Kidney tubule cell (primary cell): ENCODE results near the gene ACP3.
"Not testable (repeated sequence)": the region's sequence is repeated elsewhere in the genome, so short reads cannot be mapped to it uniquely, and the experiment has no call there.

Experiments
- DNase-seq: peaks from one replicate; pipeline ENCODE4 v3.0.0-alpha.2; 2018; ENCODE audit warnings: low spot score

The ACP3 gene

DNA sequence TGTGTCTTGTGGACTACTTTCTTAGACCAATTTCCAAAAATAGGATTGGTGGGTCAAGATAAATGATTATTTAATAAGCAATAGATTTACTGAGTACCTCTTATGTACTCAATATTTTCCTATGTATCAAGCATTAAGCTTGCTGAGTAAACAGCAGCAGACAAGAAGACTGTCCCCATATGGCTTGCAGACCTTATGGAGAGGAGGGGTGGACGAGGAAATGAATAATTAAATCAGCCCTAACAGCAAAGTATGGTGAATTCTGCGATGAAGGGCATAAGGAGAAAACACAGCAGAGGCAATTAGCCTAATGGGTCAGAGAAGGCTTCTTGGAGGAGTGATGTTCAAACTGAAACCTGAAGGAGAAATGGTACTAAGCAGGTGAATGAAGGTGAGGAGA lies 45.1 kb downstream of the ACP3 start:
- no peak for DNase-seq

DNA sequence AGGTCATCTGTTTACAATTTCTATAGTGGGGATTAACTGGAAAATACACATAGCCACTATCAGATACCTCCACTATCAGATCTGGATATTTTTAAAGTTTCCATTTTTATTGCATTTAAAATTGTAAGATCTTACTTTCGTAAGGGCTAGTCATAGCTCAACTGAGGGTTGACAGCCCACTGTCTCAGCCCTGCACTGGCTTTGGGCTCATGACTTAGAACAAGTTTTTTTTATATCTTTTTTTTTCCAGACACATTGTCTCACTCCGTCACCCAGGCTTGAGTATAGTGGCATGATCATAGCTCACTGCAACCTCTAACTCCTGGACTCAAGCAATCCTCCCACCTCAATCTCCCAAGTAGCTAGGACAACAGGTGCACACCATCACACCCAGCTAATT lies 51.3 kb downstream of the ACP3 start:
- no peak for DNase-seq

DNA sequence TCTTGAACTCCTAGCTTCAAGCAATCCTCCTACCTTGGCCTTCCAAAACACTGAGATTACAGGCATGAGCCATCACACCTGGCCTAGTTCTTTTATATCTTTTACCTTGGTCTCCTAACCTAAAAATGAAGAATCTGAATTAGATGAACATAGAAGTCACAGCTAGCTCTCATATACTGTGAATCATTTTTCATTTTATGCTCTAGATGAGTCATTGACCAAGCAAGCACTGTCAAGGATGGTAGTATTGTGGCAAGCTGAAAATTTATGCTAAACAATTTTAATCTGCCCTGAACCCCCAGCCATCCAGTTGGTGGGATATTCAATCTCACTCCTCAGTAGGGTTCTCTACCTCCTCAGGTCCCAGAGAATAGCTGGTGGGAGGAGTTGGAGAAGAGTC lies 51.8 kb downstream of the ACP3 start:
- no peak for DNase-seq

DNA sequence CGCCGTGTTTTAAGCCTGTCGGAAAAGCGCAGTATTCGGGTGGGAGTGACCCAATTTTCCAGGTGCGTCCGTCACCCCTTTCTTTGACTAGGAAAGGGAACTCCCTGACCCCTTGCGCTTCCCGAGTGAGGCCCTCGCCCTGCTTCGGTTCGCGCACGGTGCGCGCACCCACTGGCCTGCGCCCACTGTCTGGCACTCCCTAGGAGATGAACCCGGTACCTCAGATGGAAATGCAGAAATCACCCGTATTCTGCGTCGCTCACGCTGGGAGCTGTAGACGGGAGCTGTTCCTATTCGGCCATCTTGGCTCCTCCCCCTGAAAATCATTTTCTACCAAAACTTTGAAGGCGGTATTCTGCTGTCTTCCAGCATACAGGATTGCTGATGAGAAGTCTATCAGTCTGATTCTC lies 59.7 kb downstream of the ACP3 start:
- DNase-seq = not testable (repeated sequence)

DNA sequence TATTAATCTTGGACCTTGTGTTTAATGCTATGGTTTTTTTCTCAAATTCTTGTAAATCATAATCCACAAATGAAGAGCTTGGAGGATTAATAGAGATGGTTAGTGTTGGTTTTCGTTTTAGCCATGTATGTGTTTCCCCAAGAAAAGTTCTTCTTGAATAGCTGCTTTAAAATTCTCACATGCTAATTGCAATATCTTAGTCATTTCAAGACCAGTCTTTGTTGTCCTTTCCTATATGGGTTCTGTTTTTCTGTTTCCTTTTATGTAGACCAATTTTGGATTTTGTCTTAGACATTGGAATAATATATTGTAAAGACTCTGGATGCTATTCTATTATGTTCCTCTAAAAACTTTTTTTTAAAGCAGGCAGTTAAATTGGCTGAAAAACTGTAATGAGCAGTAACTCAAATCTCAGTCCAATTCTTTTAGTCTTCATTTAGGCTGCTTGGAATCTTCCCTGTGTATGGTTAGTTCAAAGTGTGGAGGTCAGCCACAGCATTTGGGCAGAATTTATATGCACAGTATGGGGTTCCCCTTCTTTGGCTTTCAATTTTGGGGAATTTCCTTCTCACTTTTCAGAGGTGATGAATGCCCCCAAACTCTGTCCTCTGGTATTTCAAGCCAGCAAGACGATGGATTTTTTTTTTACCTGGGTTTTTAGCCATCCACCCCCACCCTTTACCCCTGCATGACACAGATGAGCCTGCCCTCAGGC lies 61.0 kb downstream of the ACP3 start:
- DNase-seq = no peak

DNA sequence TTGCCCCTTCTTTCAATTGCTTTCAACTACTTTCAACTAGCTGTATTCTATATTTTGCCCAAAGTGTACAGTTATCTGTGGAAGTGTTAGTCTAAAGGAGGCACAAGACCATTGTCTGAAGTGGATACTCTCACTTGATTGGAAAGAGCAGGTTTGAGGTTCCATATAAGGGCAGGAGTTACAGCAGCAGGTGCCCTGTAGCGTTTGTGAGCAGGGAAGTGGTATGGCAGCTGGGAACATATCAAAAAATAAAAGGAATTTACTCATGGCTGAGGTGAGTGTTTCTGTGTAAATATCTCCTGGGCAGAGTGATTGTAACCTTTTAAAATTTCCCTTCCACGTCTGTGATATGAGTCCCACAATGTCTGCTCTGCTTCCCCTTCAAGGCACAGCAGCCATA lies 61.6 kb downstream of the ACP3 start:
- no peak for DNase-seq

DNA sequence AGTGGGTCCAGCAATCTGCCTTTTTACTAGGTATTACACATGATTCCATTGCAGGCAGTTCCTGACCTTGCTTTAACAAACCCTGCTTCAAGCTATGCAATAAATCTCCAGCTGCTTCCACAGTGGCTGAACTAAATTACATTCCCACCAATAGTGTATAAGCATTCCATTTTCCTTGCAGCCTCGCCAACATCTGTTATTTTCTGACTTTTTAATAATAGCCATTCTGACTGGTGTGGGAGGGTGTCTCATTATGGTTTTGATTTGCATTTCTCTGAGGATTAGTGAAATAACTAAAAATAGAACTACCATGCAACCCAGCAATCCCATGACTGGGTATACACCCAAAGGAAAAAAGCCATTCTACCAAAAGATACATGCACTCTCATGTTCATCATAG lies 63.7 kb downstream of the ACP3 start:
- DNase-seq = no peak

DNA sequence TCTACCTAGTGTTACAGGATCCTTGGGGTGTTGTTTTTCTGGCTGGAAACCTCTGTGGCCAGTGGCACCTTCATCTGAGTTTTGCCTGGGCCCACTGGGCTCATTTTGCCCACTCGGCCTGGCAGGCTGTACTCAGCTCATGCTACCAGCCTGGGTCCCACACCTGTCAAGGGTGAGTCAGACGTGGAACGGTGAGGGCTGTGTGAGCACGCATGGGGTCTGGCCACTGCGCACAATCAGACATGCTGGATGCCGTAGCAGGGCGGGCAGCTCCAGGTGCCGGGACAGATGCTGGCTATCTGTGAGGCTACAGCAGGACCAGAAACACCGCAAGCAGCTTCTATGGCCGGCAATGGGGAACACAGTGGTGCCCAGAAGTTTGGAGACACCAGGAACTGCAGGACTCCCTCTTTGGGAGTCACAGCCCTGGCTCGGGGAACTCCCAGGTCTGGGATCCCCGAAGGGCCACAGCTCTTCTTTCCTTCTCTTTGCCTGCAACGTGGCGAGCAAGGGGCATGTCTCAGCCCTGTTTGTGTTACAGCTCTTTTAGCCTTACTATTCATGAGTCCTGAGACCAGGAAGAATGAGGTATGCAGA lies 64.2 kb downstream of the ACP3 start:
- DNase-seq = no peak

DNA sequence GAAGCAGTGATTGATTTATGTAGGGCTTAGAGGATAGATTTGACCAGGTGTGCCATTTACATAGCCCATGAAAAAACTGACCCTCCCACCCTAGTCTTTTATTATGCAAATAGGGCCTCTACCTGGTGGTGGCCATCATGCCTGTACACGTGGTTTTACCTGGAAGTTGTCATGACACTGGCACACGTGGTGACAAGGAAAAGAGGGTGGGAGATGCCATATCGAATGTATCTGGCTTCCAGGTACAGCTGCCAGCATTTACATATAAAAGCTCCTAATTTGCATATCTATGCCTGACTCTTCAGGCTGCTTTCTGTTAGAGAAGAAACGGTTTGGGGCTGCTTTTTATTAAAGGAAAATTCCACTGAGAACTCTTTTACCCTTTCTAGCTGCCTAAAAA lies 65.1 kb downstream of the ACP3 start:
- no peak for DNase-seq

DNA sequence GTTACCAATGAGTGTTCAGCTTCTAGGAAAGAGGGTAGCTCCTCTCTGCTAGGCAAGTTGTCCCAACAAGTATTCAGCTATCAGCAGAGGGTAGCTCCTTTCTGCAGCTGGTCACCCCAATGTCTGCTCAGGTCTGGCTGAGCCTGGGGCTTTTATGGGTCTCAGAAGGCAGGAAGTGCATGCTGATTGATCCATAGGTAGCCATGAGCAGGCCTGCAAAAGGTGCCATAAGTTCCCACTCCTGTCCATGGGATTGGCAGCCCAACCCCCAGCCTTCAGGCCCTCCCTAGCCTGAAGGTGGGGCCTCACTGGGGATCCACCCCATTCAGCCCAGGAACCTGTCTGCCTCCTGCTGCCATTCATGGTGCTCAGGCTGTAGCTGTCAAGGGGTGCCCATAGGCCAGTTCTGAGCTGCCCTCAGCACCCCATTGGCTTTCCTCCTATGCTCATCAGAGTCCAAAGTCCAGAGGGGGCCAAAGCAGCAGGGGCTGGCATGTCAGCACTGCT lies 65.5 kb downstream of the ACP3 start:
- no peak for DNase-seq

DNA sequence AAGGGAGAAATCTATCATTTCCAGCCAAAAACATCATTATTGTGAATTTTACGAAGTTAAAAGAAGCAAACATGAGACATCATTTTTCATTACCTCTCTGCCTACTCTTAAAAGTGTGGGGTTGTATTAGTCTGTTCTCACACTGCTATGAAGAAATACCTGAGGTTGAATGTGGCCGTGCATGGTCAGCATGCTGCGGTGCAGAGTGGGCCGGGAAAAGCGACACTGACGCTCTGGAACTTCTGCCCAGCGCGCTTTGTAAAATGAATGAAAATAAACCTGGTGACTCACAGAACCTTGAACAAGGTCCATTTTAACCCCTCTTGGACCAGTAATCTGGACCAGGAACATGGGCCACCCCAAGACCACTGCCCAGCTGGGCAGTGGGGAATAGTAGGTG lies 69.1 kb downstream of the ACP3 start:
- DNase-seq = no peak

DNA sequence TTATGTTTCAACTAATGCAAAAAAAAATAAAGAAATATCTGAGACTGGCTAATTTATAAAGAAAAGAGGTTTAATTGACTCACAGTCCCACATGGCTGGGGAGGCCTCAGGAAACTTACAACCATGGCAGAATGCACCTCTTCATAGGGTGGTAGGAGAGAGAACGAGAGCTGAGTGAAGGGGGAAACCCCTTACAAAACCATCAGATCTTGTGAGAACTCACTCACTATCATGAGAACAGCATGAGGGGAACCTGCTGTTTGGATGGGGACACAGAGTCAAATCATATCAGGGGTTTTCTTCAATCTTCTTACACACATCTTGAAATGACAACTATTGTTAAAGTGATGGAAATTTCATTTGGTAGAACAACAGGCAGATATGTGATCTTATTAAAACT lies 75.5 kb downstream of the ACP3 start:
- DNase-seq = not testable (repeated sequence)

DNA sequence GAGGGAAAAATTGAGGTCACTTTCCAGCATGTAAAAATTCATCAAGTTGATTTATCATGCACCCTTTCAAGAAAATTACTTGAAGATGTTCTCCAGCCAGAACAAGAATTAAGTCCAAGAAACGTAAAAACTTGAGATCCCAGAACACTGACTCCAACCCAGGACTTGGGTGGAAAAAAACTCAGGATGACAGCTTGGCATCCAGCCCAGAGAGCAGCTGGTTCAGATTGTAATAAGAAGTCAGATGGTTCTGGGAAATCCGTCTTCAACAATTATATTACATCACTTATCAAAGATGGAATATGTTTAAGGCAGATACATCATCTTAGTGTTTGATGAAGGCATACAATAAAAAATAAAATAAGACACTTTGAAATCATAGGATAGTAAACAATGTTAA lies 77.1 kb downstream of the ACP3 start:
- no peak for DNase-seq

DNA sequence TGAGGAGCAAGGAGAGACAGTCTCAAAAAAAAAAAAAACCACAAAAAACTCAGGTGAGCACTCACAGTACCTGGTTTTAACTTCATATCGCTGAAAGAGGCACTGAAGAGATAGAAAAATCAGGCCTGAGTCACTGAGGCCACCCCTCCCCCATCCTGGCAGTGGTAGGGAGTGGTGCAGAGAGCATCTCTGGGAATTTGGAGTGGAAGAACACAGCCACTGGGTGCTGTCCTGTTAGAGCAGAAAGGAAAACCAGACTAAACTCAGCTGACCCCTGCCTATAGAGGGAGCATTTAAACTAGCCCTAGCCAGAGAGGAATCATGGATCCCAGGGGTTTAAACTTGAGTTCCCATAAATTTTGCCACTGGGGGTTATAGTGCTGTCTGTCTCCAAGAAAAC lies 77.9 kb downstream of the ACP3 start:
- DNase-seq = no peak

DNA sequence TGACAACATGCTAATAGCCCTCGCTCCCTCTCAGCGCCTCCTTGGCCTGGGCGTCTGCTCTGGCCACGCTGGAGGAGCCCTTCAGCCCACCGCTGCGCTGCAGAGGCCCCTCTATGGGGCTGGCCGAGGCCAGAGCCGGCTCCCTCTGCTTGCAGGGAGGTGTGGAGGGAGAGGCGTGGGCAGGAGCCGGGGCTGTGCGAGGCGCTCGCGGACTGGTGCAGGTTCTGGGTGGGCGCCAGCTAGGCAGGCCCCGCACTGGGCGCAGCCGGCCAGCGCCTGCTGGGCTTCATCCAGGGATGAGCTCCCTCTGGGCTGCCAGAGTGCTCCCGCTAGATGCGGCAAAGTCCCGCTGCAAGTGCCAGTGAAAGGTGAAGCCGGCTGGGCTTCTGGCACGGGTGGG lies 79.0 kb downstream of the ACP3 start:
- DNase-seq = no peak

DNA sequence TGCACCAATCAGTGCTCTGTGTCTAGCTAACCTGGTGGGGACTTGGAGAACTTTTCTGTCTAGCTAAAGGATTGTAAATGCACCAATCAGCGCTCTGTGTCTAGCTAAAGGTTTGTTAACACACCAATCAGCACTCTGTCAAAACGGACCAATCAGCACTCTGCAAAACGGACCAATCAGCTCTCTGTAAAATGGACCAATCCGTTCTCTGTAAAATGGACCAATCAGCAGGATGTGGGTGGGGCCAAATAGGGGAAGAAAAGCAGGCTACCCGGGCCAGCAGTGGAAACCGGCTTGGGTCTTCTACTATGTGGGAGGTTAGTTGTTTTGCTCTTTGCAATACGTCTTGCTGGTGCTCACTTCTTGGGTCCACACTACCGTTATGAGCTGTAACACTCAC lies 79.6 kb downstream of the ACP3 start:
- not testable (repeated sequence) for DNase-seq

DNA sequence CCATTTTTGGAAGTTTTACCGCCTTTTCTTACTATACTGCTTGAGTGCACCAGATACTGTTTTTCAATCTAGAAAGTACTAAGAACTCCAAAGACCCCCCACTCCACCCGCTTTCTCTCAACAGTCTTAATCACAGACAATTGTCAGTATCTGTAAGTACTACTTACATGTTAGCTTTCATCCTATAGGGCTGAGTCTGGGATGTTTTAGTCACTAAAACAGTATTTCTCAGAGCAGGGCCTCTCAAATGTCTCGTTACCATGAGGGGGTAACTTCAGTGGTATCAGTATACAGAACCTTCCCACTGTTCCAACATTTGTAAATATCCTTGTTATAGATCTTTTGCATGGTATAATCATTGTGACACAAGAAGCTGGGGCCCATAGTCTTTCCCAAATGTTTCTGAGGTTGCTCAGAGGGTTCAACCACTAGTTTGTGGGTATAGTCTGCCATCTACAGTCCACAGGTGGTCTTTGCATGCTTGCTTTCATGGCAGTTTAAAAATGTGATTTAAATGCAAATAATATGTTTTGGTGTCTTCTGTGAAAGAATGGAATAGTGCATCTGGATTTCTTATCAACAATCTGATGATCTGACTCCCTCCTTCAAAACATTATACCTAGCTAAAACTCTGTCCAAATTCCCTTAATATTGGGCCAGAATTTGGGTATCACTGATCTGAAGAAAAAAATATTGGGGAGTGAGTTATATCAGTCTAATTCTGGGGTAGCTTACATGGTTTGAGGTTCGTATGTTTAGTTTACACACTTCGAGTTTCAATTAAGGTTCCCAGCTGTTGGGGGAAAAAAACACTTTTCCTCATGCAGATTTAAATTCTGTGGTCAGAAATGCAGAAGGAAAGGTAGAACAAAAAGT lies 82.1 kb downstream of the ACP3 start:
- DNase-seq = peak; percentile 58

DNA sequence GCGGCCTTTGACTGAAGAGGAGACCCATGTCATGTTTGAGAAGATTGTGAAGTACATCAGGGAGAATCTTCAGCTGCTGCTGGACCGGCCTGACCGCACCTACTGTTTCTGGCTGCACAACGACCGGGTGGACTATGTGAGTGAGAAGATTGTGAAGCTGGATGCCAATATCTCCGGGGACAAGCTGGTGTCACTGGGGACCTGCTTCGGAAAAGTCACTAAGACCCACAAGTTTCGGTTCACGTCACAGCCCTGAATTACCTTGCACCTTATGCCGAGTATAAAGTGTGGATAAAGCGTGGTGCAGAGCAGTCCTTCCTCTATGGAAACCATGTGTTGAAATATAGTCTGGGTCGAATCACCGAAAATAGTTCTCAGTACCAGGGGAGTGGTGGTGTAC lies 84.0 kb downstream of the ACP3 start:
- no peak for DNase-seq

DNA sequence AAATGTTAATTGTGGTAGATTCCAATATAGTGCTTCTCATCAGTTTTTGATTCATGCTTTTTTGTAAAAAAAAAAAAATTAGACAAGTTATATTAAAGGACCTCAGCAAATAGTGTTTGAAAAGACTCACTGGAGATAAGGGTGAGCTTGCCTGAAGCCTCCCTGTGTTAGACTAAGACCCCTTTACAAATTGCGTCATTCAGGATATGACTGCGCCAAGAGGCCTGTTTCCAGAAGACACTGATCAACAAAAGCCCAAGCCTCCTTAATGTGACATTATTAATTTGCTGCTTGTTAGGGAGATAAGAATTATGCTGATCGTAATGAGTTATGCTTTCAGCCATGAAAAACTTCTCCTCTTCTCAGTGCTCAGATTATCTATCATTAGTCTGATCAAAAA lies 87.1 kb downstream of the ACP3 start:
- no peak for DNase-seq

DNA sequence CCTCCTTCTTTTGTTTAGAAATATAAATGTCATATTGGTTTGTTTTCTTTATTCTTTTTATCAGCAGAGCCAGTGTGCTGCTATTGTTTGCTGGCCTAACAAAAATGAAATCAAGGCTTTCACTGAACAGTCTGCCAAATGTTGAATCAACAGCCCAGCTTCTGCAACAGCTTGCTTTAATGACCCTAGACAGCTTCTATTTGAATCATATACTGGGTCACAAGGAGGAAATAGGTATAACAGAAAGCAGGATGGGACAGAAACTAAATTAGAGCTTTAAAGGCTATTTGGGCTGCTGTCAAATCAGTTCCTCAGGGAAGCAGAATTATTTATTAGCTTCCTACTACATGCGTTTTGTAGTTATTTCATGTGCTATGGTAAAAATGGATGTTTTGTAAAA lies 88.0 kb downstream of the ACP3 start:
- DNase-seq = no peak

DNA sequence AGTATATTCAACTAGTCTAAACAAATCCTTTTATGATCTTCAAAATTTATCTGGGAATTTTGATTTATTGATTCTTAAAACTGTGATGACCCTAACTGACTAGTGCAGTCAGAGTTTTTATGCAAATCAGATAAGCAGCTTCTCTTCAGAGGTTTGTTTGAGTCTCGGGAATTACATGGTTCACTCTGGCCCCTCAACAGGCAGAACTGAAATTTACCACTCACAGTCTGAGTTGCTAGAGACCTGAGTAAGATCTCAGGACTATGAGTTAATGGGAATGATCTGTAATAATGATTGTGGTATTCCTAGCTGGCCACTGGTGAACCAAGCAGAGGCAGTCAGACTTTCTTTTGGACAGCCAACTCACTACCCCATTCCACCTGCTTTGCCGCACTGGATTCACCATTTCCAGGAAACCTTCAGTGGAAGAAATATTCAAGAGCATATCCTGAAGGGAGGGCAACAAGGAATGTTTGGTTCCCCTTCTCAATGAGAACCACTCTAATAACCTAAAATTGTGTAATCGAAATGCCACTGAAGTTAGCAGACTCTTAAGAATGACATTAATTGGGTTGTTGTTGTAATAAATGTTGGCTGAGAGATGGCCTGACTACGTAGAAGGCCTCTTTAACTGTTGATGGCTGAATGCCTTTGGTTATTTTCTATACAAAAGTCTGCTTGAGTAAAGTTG lies 88.5 kb downstream of the ACP3 start:
- no peak for DNase-seq

DNA sequence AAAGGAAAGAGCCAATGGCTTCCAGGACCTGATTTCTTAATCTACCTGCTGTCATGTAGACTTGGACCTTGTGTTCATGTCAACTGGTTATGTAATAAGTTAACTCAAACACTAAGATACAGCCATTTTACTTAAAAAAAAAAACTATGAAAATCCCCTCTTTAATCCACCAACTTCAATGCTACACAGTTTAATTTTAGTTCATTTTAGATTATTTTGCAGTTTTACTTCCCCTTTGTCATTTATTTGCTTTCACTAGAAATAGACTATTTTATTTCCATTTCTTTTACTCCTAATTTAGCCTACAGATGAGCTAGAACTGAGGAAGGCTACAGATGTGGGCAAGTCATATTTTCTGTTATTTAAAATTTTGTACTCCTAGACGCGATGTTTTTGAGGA lies 89.4 kb downstream of the ACP3 start:
- DNase-seq = no peak
